ENCODE data around the gene SUPT3H.
A peak's percentile ranks its signal among the peaks of the same experiment; 100 is the strongest.
"Not testable (repeated sequence)": the region's sequence is repeated elsewhere in the genome, so short reads cannot be mapped to it uniquely, and the experiment has no call there.

SUPT3H gene

GRCh38 chr6:45054610-45055009 is 323.1 kb downstream of the SUPT3H start:
- no peak for DNase-seq (ENCODE audit: low spot score)

GRCh38 chr6:45052325-45052724 is 325.4 kb downstream of the SUPT3H start:
- no peak for DNase-seq (ENCODE audit: low spot score)

- no peak for DNase-seq (ENCODE audit: low spot score)
Measured at GRCh38 chr6:45049188-45049843, 328.4 kb downstream of the SUPT3H start.

- DNase-seq (ENCODE audit: low spot score), result no peak
Measured at GRCh38 chr6:45047573-45047972, 330.2 kb downstream of the SUPT3H start.

- no peak for DNase-seq (ENCODE audit: low spot score)
Measured at GRCh38 chr6:45045253-45045601, 332.5 kb downstream of the SUPT3H start.

GRCh38 chr6:45044510-45045252 is 333.1 kb downstream of the SUPT3H start:
- no peak for DNase-seq (ENCODE audit: low spot score)

- DNase-seq (ENCODE audit: low spot score), result no peak
Measured at GRCh38 chr6:45044086-45044485, 333.6 kb downstream of the SUPT3H start.

GRCh38 chr6:45042673-45043072 is 335.1 kb downstream of the SUPT3H start:
- not testable (repeated sequence) for DNase-seq (ENCODE audit: low spot score)

- DNase-seq (ENCODE audit: low spot score), result no peak
Measured at GRCh38 chr6:45038226-45038625, 339.5 kb downstream of the SUPT3H start.

GRCh38 chr6:45036103-45036502 is 341.6 kb downstream of the SUPT3H start:
- DNase-seq (ENCODE audit: low spot score), result no peak

GRCh38 chr6:45032426-45032825 is 345.3 kb downstream of the SUPT3H start:
- DNase-seq (ENCODE audit: low spot score), result no peak

- no peak for DNase-seq (ENCODE audit: low spot score)
Measured at GRCh38 chr6:45031601-45032000, 346.1 kb downstream of the SUPT3H start.

- DNase-seq (ENCODE audit: low spot score), result no peak
Measured at GRCh38 chr6:45027126-45027525, 350.6 kb downstream of the SUPT3H start.

- no peak for DNase-seq (ENCODE audit: low spot score)
Measured at GRCh38 chr6:45026003-45026516, 351.7 kb downstream of the SUPT3H start.

- no peak for DNase-seq (ENCODE audit: low spot score)
Measured at GRCh38 chr6:45024610-45025009, 353.1 kb downstream of the SUPT3H start.

- peak; percentile 5 for DNase-seq (ENCODE audit: low spot score)
Measured at GRCh38 chr6:45021676-45022075, 356.1 kb downstream of the SUPT3H start.

- DNase-seq (ENCODE audit: low spot score), result no peak
Measured at GRCh38 chr6:45012687-45013086, 365.0 kb downstream of the SUPT3H start.

- no peak for DNase-seq (ENCODE audit: low spot score)
Measured at GRCh38 chr6:45009576-45009975, 368.2 kb downstream of the SUPT3H start.

GRCh38 chr6:45006893-45007292 is 370.8 kb downstream of the SUPT3H start:
- no peak for DNase-seq (ENCODE audit: low spot score)

GRCh38 chr6:45003961-45004360 is 373.8 kb downstream of the SUPT3H start:
- no peak for DNase-seq (ENCODE audit: low spot score)

- no peak for DNase-seq (ENCODE audit: low spot score)
Measured at GRCh38 chr6:45003387-45003786, 374.3 kb downstream of the SUPT3H start.

GRCh38 chr6:45002390-45003105 is 375.2 kb downstream of the SUPT3H start:
- no peak for DNase-seq (ENCODE audit: low spot score)

GRCh38 chr6:45001663-45002062 is 376.1 kb downstream of the SUPT3H start:
- DNase-seq (ENCODE audit: low spot score), result no peak
